C4-2B (cell line): ENCODE data around the gene SLC29A3.

ENCODE experiments used
- H3K27ac ChIP-seq: fragments of 450-650 bp; 2 replicates; pipeline ENCODE4 v1.5.1; 2017
- ZFX ChIP-seq: fragments of 450-650 bp; IDR thresholded peaks from 2 replicates; pipeline ENCODE4 v1.6.1; 2017
- TF ChIP-seq, protein P1 (sequence below): fragments of 450-650 bp; conservative IDR thresholded peaks from 2 replicates; pipeline ENCODE4 v1.5.1; 2017; ENCODE audit warnings: mild to moderate bottlenecking

The SLC29A3 gene

DNA sequence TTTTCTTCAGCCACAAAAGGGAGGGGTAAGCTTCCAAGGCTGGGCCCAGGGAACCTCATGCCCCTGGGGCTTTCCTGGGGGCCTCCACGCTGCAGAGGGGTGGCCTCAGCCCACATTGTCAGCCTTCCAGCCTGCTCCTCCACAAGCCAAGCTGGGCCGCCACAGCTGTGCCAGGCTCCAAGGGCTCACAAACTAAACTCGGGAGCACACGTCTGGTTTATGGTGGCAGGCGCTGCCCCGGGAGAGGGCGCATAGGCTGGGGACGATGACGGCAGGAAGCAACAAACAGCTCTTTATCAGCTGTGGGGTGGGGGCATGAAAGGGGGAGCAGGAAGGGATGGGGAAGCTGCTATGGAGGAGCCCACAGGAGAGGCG, 71.4 kb downstream of the SLC29A3 start:
- H3K27ac ChIP-seq = no peak overlapping the region
- TF ChIP-seq, protein P1, sequence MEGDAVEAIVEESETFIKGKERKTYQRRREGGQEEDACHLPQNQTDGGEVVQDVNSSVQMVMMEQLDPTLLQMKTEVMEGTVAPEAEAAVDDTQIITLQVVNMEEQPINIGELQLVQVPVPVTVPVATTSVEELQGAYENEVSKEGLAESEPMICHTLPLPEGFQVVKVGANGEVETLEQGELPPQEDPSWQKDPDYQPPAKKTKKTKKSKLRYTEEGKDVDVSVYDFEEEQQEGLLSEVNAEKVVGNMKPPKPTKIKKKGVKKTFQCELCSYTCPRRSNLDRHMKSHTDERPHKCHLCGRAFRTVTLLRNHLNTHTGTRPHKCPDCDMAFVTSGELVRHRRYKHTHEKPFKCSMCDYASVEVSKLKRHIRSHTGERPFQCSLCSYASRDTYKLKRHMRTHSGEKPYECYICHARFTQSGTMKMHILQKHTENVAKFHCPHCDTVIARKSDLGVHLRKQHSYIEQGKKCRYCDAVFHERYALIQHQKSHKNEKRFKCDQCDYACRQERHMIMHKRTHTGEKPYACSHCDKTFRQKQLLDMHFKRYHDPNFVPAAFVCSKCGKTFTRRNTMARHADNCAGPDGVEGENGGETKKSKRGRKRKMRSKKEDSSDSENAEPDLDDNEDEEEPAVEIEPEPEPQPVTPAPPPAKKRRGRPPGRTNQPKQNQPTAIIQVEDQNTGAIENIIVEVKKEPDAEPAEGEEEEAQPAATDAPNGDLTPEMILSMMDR = no peak
- no peak for TF ChIP-seq ZFX

DNA sequence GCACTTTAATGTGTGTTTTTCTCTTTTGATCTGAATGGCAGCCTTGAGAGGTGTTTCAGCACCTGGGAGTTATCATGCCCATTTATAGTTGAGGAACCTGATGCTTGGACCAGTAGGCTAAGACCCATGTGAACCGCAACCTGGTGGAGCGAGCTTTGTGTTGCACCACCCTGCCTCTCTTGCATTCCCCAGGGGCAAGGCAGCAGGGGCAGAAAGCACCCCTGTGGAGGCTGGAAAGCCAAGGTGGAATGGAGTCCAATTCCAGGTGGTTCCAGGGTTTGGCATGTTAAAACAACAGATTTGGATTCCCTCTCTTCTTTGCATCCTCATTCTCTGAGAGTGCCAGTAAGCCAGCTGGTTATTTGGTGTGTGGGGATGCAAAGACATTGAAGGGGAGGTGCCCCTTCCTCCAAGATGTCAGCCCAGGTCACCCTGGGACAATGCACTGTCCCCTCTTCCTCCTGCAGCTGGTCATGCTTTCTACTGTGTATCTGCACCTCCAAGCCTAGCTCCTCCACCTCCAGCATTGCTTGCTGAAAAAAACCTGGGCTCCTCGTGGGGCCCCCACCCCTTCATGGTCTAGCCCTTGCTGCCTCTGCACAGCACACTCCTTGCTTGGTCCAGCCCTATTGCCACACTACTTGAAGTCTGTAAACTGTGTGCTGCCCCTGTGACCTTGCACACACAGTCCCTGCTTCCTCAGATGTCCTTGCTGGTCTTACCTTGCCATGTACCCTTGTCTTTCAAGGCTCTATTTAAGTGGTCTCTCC, 72.0 kb downstream of the SLC29A3 start:
- no peak overlapping the region for H3K27ac ChIP-seq

DNA sequence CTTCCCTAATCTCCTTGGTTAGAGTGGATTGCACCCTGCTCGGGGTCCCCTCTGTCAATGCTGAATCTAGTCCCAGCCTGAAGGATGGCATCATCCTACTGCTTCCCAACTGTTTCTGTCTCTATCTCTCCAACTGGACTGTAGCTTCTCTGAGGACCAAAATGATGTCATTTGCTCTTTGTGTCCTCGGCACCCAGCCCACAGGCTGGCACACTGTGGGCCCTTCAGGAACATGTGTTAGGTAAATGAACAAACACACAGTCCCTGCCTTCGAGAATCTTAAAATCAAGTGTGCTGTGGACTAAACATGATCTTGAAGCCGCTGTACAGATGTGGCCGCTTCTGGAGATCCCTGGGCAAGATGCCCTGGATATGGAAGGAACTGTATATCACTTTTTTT, 72.6 kb downstream of the SLC29A3 start:
- H3K27ac ChIP-seq = no peak overlapping the region
- TF ChIP-seq ZFX = no peak
- TF ChIP-seq, protein P1 = no peak

More for the DNA sequence above, 72.0 kb downstream of the SLC29A3 start:
- TF ChIP-seq, protein P1 = no peak
- no peak for TF ChIP-seq ZFX

DNA sequence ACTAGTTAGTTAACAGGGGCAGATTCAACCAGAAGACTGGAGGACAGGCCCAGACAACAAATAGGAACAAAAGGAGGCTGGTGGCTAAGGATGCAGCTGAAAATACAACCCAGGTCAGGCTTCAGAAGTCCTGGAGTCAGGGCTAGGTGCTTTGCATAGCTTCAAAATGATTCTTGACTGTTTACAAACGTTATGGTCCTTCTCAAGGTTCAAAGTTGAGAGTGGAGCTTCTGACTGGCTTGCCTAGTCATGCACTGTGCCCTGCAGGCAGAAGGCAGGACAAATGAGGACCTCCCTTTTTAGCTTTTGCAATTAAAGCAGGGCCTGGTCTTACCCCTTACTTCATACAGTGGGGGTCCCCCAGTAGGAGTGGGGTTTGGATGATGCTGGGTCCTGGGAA, 73.2 kb downstream of the SLC29A3 start:
- no peak for TF ChIP-seq ZFX
- TF ChIP-seq, protein P1 = no peak
- no peak overlapping the region for H3K27ac ChIP-seq

DNA sequence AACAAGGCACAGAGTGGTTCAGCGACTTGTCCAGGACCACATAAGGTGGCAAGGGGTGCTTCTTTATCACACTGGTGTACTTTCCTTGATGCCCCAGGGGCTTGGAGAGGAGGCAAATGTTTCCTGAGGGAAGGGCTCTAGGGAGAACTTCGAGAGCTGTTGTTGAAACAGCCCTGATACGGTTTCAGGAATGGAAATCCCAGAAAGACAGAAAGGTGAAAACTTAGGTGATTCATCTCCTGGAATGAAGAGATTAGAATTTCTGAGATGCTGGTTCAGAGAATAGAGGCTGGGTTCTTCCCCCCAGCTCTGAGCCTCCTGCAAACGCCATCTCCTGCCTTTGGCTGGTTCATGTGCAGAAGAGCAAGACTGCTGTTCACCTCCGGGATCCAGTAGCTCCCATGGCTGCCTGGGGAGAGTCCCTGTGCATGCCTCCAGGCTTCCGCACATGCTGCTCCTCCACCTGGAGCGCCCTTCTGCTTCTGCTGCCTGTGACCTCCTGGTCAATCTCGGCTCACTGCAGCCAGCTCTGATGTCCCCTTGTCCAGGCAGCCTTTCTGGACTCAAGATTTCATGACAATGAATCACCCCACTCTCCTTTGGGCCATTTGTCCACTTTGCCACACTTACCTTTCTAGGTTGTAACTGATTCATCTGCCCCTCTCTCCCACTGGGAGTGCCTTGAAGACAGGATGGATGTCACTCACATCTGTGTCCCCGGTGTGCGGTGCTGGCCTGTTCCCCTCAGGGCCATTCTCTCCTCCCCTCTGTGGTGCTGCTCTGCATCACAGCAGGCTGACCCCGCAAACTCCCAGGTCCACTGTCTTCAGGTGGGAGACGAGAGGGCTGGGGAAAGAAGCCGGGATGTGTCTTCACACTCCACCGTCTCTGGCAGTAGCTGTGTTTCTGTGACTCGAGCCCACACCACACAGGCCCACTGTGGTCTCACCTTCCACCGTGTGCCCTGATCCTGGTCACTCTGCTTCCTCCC, 74.0 kb downstream of the SLC29A3 start:
- H3K27ac ChIP-seq = no peak overlapping the region
- TF ChIP-seq, protein P1 = no peak
- no peak for TF ChIP-seq ZFX

DNA sequence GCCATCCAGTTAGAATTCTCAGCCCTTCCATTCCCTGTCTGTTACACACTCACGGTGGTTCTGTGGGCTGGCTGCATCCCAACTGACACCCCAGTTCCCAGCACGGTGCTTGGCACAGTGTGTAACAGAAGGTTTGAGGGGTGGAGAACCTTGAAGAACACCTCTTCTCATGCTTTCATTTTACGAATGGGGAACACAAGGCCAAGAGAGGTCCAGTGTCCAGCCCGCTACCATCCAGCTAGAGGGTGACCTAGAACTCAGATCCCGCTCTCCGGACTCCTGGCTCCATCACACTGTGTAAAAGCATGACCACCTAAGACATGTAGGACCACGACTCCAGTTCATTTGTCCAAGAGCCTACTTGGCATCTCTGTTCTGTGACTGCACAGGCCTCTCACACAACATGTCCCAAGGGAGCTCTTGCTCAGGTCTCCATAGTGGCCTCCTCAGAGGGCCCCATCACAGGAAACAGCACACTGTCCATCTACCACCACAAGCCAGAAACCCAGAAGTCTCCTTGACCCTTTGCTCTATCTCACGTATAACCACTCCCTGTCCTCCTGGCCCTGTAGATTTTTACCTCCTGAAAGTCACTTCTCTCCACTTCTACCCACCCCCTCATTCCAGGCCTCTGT, 74.9 kb downstream of the SLC29A3 start:
- H3K27ac ChIP-seq = no peak overlapping the region
- no peak for TF ChIP-seq ZFX
- TF ChIP-seq, protein P1 = no peak
